WTC11 (cell line): ENCODE measurements around the gene BMF. TPM values are rescaled to one million over a fixed set of nuclear protein-coding genes. Genes with fewer than 3 reads are reported as not detected.

Source experiments
- ATAC-seq: fragments of 200-7000 bp; cut with Tn5 transposase; 2 replicates; pipeline ENCODE4 v1.10.0; 2021; ENCODE audit warnings: mild to moderate bottlenecking, moderate library complexity
- CTCF ChIA-PET: fragments of 300-600 bp; sonication (Branson Sonifier 250); formaldehyde crosslinking; loops from one replicate; lab custom pipeline; 2021; ENCODE audit warnings: antibody characterized with exemption; lab: Charles Lee
- POLR2A ChIA-PET: fragments of 350-600 bp; sonication (Branson Sonifier 250); formaldehyde crosslinking; loops from one replicate; lab custom pipeline; 2021; ENCODE audit warnings: antibody characterized with exemption; lab: Charles Lee
- DNase-seq: peaks from one replicate; pipeline ENCODE4 v3.0.0; 2021; ENCODE audit warnings: low spot score
- H3K27ac Mint-ChIP-seq: 2 replicates; pipeline ENCODE4 v1.8.0; 2021; ENCODE audit warnings: mixed read lengths
- H3K27me3 Mint-ChIP-seq: 2 replicates; pipeline ENCODE4 v1.8.0; 2021; ENCODE audit warnings: low read depth, mild to moderate bottlenecking, moderate library complexity, mixed read lengths
- H3K36me3 Mint-ChIP-seq: 2 replicates; pipeline ENCODE4 v1.8.0; 2021; ENCODE audit warnings: mixed read lengths
- H3K4me1 Mint-ChIP-seq: 2 replicates; pipeline ENCODE4 v1.8.0; 2022; ENCODE audit warnings: mixed read lengths
- H3K4me3 Mint-ChIP-seq: 2 replicates; pipeline ENCODE4 v1.8.0; 2021; ENCODE audit warnings: mild to moderate bottlenecking, moderate library complexity, mixed read lengths
- H3K9me3 Mint-ChIP-seq: 2 replicates; pipeline ENCODE4 v1.8.0; 2021; ENCODE audit warnings: mixed read lengths
- CREB1 ChIP-seq: sonication (generic); formaldehyde crosslinking; IDR thresholded peaks from 2 replicates; pipeline ENCODE4 v1.8.0; 2023; ENCODE audit warnings: mild to moderate bottlenecking, missing genetic modification reagents
- CTCF ChIP-seq: fragments of 200-600 bp; IDR thresholded peaks from 2 replicates; pipeline ENCODE4 v1.8.0; 2022; ENCODE audit warnings: antibody characterized with exemption
- E2F1 ChIP-seq: sonication (generic); formaldehyde crosslinking; IDR thresholded peaks from 2 replicates; pipeline ENCODE4 v1.8.0; 2022; ENCODE audit warnings: mild to moderate bottlenecking, missing genetic modification reagents
- ELF4 ChIP-seq: sonication (generic); formaldehyde crosslinking; IDR thresholded peaks from 2 replicates; pipeline ENCODE4 v1.8.1; 2022; ENCODE audit warnings: low read depth, mild to moderate bottlenecking, moderate library complexity, missing genetic modification reagents
- EMX1 ChIP-seq: fragments of 250-450 bp; sonication (Bioruptor Pico); IDR thresholded peaks from 2 replicates; pipeline ENCODE4 v1.8.0; 2021; ENCODE audit warnings: mild to moderate bottlenecking
- ETV6 ChIP-seq: sonication (generic); formaldehyde crosslinking; IDR thresholded peaks from 2 replicates; pipeline ENCODE4 v1.8.1; 2022; ENCODE audit warnings: mild to moderate bottlenecking, missing genetic modification reagents
- GRHL2 ChIP-seq: fragments of 250-450 bp; sonication (Bioruptor Pico); IDR thresholded peaks from 2 replicates; pipeline ENCODE4 v1.8.0; 2022; ENCODE audit warnings: mild to moderate bottlenecking, moderate library complexity; ENCODE audit not compliant: insufficient replicate concordance, severe bottlenecking
- MLX ChIP-seq: sonication (generic); formaldehyde crosslinking; IDR thresholded peaks from 2 replicates; pipeline ENCODE4 v1.8.1; 2023; ENCODE audit warnings: mild to moderate bottlenecking, missing genetic modification reagents, moderate library complexity
- MXD4 ChIP-seq: fragments of 250-450 bp; sonication (Bioruptor Pico); IDR thresholded peaks from 2 replicates; pipeline ENCODE4 v1.8.0; 2021; ENCODE audit warnings: mild to moderate bottlenecking, moderate library complexity, borderline replicate concordance
- MYBL2 ChIP-seq: sonication (generic); formaldehyde crosslinking; IDR thresholded peaks from 2 replicates; pipeline ENCODE4 v1.8.1; 2023; ENCODE audit warnings: mild to moderate bottlenecking, moderate library complexity, missing genetic modification reagents
- NR2C2 ChIP-seq: sonication (generic); formaldehyde crosslinking; IDR thresholded peaks from 2 replicates; pipeline ENCODE4 v1.8.0; 2022; ENCODE audit warnings: mild to moderate bottlenecking, missing genetic modification reagents
- NR3C1 ChIP-seq: sonication (generic); formaldehyde crosslinking; conservative IDR thresholded peaks from 2 replicates; pipeline ENCODE4 v1.8.1; 2023; ENCODE audit warnings: low read depth, mild to moderate bottlenecking, missing genetic modification reagents
- RELA ChIP-seq: sonication (generic); formaldehyde crosslinking; IDR thresholded peaks from 2 replicates; pipeline ENCODE4 v1.8.1; 2022; ENCODE audit warnings: missing genetic modification reagents, mild to moderate bottlenecking, borderline replicate concordance
- RORB ChIP-seq: fragments of 250-450 bp; sonication (Bioruptor Pico); IDR thresholded peaks from 2 replicates; pipeline ENCODE4 v1.9.0; 2021; ENCODE audit warnings: mild to moderate bottlenecking
- SOX15 ChIP-seq: fragments of 250-450 bp; sonication (Bioruptor Pico); IDR thresholded peaks from 2 replicates; pipeline ENCODE4 v1.9.0; 2021; ENCODE audit warnings: mild to moderate bottlenecking
- TEAD1 ChIP-seq: sonication (generic); formaldehyde crosslinking; IDR thresholded peaks from 2 replicates; pipeline ENCODE4 v1.8.0; 2022; ENCODE audit warnings: mild to moderate bottlenecking, missing genetic modification reagents
- TP53 ChIP-seq: sonication (generic); formaldehyde crosslinking; IDR thresholded peaks from 2 replicates; pipeline ENCODE4 v1.8.1; 2023; ENCODE audit warnings: mild to moderate bottlenecking, missing genetic modification reagents
- ZNF232 ChIP-seq: sonication (generic); formaldehyde crosslinking; IDR thresholded peaks from 2 replicates; pipeline ENCODE4 v1.8.0; 2022; ENCODE audit warnings: mild to moderate bottlenecking, missing genetic modification reagents
- ZNF317 ChIP-seq: sonication (generic); formaldehyde crosslinking; IDR thresholded peaks from 2 replicates; pipeline ENCODE4 v1.8.1; 2023; ENCODE audit warnings: low read depth, mild to moderate bottlenecking, moderate library complexity, missing genetic modification reagents, borderline replicate concordance
- ZNF512 ChIP-seq: sonication (generic); formaldehyde crosslinking; IDR thresholded peaks from 2 replicates; pipeline ENCODE4 v1.8.1; 2022; ENCODE audit warnings: missing genetic modification reagents, borderline replicate concordance
- ZNF671 ChIP-seq: fragments of 250-450 bp; sonication (Bioruptor Pico); IDR thresholded peaks from 2 replicates; pipeline ENCODE4 v1.8.0; 2021; ENCODE audit warnings: mild to moderate bottlenecking
- total RNA-seq: library from RNA; stranded (reverse); gene quantifications from 3 replicates; pipeline ENCODE4 v1.2.3, GENCODE V29; 2021

Gene BMF
- total RNA-seq, 1 experiment from 2014 or later, result 36.9 TPM

GRCh38 chr15:40091861-40092255 is 16.8 kb downstream of the BMF start:
- Mint-ChIP-seq H3K36me3 (peaks cover 22% of the 10 kb centered on the region), H3K4me1 (peaks cover 91% of the 10 kb centered on the region), H3K27ac (peak overlapping the region; percentile 62), H3K9me3 (no peaks in the 10 kb centered on the region), H3K4me3 (peak overlapping the region; percentile 16), H3K27me3 (no peaks in the 10 kb centered on the region; the same call in 1 of the 2 replicates)
- POLR2A ChIA-PET, result interaction anchor here (0.6 to 1.7 kb wide), 4 partner anchors 10 to 64 kb away, joined by 3 to 4 read pairs (median 3); partner anchors contain the start of gene BMF
- DNase-seq (no peak), ATAC-seq (peak; percentile 5; the same call in 1 of the 2 replicates)
- TF ChIP-seq ETV6, result no peak
- no peak for TF ChIP-seq E2F1
- no peak for TF ChIP-seq NR3C1 (CRISPR knock-in tag)
- no peak for TF ChIP-seq SOX15 (CRISPR knock-in tag)
- TF ChIP-seq MYBL2 (CRISPR knock-in tag), result no peak
- no peak for TF ChIP-seq ZNF317
- TF ChIP-seq MXD4, result no peak
- TF ChIP-seq NR2C2 (CRISPR knock-in tag), result no peak
- TF ChIP-seq MLX (CRISPR knock-in tag), result no peak
- TF ChIP-seq CREB1, result no peak
- no peak for TF ChIP-seq EMX1 (CRISPR knock-in tag)
- TF ChIP-seq TEAD1, result no peak
- no peak for TF ChIP-seq ZNF512
- TF ChIP-seq CTCF, result no peak
- no peak for TF ChIP-seq TP53
- TF ChIP-seq ZNF232 (CRISPR knock-in tag), result no peak
- no peak for TF ChIP-seq RELA (CRISPR knock-in tag)
- TF ChIP-seq GRHL2 (CRISPR knock-in tag), result no peak
- CTCF ChIA-PET, result interaction anchor here (0.7 to 6.8 kb wide), 10 partner anchors 10 to 461 kb away, joined by 3 to 68 read pairs (median 5); no protein-coding TSS in a partner anchor

GRCh38 chr15:40090774-40091455 is 17.8 kb downstream of the BMF start:
- ATAC-seq, result no peak
- TF ChIP-seq ELF4 (CRISPR knock-in tag), result no peak
- no peak for TF ChIP-seq TP53
- no peak for TF ChIP-seq EMX1 (CRISPR knock-in tag)
- no peak for TF ChIP-seq MXD4
- TF ChIP-seq ZNF671 (CRISPR knock-in tag), result no peak
- TF ChIP-seq MYBL2 (CRISPR knock-in tag), result no peak
- no peak for TF ChIP-seq RORB (CRISPR knock-in tag)
- Mint-ChIP-seq H3K27me3 (no peaks in the 10 kb centered on the region; the same call in 1 of the 2 replicates), H3K4me3 (no peak overlapping the region; the same call in 1 of the 2 replicates), H3K27ac (peak overlapping the region; percentile 62), H3K36me3 (peaks cover 22% of the 10 kb centered on the region), H3K4me1 (peaks cover 91% of the 10 kb centered on the region), H3K9me3 (no peaks in the 10 kb centered on the region)
- ChIA-PET CTCF (interaction anchor here (1.6 to 6.8 kb wide), 3 partner anchors 15 to 45 kb away, joined by 5 to 68 read pairs (median 10); no protein-coding TSS in a partner anchor), POLR2A (interaction anchor here (1.1 kb wide), 1 partner anchor 16 kb away, joined by 3 read pairs; no protein-coding TSS in a partner anchor)
- DNase-seq, result no peak
